Measurements from ENCODE around the gene ZDHHC14.

DNA sequence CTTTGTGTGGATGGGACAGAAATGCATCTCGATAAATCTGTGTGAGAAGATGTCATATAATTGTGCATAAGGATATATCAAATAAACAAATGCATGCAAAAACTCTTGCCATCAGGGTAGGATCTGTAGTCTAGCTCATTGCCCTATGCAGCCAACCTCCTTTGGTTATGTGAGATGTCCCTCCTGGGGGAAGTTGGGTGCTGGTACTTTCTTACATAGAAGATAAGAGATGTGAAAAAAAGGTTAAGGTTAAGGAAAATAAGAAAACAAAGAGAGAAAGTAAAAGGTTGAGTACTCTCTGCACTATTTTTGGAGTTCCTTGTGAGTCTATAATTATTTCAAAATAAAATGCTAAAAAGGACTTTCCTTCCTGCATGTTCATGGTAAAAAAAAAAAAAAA lies 30.4 kb downstream of the ZDHHC14 start:
- TF ChIP-seq, protein P1, sequence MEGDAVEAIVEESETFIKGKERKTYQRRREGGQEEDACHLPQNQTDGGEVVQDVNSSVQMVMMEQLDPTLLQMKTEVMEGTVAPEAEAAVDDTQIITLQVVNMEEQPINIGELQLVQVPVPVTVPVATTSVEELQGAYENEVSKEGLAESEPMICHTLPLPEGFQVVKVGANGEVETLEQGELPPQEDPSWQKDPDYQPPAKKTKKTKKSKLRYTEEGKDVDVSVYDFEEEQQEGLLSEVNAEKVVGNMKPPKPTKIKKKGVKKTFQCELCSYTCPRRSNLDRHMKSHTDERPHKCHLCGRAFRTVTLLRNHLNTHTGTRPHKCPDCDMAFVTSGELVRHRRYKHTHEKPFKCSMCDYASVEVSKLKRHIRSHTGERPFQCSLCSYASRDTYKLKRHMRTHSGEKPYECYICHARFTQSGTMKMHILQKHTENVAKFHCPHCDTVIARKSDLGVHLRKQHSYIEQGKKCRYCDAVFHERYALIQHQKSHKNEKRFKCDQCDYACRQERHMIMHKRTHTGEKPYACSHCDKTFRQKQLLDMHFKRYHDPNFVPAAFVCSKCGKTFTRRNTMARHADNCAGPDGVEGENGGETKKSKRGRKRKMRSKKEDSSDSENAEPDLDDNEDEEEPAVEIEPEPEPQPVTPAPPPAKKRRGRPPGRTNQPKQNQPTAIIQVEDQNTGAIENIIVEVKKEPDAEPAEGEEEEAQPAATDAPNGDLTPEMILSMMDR (IDR thresholded peaks at IDR 0.05; ENCODE audit: insufficient read depth, low read length), result no peak
- TF ChIP-seq POLR2AphosphoS5 (IDR thresholded peaks at IDR 0.05; ENCODE audit: low read depth), result no peak
